ENCODE results near the gene CYP1A2.
"Not testable (repeated sequence)": the region's sequence is repeated elsewhere in the genome, so short reads cannot be mapped to it uniquely, and the experiment has no call there.

Gene CYP1A2

DNA sequence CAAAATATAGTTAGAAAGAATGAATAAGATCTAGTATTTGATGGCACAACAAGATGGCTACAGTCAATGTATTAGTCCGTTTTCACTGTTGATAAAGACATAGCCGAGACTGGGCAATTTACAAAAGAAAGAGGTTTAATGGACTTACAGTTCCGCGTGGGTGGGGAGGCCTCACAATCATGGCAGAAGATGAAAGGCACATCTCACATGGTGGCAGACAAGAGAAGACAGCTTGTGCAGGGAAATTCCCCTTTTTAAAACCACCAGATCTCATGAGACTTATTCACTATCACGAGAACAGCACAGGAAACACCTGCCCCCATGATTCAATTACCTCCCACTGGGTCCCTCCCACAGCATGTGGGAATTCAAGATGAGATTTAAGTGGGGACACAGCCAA lies 10.4 kb upstream of the CYP1A2 start:
- not testable (repeated sequence) for DNase-seq

DNA sequence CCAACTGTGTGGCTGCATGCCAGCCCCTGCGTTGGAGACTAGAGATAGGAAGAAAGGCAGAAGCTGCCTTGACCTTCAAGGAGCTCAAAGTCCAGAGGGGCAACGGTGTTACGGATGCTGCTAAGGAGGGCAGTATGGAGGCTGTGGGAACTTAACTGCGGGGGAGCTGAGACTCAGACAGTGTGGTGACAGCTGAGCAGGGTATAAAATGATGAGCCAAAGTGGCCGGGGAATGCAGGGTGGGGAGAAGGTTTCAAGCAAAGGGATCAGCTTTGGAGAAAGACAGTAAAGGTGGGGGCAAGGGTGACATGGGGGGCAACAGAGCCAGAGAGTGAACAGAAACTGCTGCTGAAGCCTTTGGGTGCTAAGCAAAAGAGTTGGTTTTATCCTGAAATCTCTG lies 6.2 kb upstream of the CYP1A2 start:
- no peak for DNase-seq

DNA sequence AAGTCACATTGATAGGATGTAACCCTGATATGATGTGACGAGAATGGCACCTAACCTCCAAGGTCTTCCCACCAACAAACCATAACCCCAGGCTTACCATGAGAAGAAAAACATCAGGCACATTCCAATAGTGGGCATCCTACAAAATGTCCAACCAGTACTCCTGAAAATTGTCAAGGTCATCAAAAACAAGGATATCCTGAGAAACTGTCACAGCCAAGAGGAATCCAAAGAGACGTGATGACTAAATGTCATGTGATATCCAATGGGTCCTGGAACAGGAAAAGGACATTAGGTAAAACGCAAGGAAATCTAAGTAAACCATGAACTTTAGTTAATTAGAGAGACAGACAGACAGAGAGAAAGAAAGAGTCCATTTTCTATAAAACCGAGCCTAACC lies 2.3 kb upstream of the CYP1A2 start:
- DNase-seq: no peak

DNA sequence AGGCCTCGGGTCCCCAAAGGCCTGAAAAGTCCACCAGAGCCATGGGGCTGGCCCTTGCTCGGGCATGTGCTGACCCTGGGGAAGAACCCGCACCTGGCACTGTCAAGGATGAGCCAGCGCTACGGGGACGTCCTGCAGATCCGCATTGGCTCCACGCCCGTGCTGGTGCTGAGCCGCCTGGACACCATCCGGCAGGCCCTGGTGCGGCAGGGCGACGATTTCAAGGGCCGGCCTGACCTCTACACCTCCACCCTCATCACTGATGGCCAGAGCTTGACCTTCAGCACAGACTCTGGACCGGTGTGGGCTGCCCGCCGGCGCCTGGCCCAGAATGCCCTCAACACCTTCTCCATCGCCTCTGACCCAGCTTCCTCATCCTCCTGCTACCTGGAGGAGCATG lies 1.2 kb downstream of the CYP1A2 start:
- DNase-seq: no peak

DNA sequence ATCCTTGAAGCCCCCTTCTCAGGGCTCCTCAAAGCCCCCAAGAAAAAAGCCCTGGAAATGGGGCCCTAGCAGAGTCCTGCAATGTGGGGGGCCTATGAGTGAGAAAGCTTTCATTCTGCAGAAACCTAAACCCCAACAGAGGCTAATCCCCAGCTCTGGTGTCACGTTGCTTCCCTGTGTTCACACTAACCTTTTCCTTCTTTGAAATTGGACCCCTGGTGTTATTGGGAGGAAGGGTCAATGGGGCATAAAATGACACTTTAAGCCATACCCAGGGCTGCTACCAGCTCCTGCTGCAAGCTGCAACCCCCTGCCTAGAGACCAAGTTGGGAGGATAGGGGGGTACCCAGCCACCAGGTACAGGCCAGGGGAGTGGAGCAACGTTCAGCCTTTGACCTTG lies 2.1 kb downstream of the CYP1A2 start:
- DNase-seq: no peak

DNA sequence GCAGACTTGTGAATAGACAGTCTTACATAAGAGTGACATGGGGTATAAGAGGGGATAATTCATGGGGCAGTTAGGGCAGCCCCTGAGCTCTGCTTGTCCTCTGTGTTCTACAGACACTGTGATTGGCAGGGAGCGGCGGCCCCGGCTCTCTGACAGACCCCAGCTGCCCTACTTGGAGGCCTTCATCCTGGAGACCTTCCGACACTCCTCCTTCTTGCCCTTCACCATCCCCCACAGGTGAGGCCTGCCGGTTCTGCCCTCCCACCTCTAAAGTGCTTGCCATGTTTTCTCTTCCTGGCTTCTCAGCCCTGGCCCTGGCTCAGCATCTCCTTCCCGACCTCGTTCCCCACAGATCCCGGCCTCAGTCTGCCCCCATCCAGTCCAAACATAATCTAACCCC lies 3.4 kb downstream of the CYP1A2 start:
- no peak for DNase-seq

DNA sequence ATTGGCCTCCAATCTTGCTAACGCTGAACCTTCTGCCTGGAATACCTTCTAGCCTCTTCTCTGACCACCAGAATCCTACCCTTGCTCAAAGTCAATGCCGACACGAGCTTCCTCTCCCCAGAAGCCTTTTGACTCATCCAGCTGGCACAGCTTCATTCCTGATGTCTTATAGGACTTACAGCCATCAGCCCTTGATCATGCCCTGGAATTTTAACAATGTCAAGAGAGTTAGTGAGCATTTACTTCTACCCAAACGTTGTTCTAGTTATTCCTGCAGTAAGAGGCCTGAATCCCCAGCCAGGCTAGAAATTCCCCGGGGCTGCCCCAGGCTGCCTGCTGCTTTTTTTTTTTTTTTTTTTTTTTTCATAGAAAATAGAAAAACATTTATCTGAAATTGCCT lies 3.9 kb downstream of the CYP1A2 start:
- no peak for DNase-seq

DNA sequence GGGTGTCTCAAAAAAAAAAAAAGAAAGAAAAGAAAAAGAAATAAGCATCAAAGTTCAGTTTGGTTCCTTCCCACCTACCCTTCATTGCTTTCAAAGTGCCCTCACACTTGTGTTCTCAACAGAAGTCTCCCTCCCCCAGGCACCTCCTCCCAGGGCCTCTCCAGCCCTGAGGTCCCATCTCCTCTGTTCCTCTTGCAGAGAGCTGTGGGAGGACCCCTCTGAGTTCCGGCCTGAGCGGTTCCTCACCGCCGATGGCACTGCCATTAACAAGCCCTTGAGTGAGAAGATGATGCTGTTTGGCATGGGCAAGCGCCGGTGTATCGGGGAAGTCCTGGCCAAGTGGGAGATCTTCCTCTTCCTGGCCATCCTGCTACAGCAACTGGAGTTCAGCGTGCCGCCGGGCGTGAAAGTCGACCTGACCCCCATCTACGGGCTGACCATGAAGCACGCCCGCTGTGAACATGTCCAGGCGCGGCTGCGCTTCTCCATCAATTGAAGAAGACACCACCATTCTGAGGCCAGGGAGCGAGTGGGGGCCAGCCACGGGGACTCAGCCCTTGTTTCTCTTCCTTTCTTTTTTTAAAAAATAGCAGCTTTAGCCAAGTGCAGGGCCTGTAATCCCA lies 6.1 kb downstream of the CYP1A2 start:
- DNase-seq: no peak

DNA sequence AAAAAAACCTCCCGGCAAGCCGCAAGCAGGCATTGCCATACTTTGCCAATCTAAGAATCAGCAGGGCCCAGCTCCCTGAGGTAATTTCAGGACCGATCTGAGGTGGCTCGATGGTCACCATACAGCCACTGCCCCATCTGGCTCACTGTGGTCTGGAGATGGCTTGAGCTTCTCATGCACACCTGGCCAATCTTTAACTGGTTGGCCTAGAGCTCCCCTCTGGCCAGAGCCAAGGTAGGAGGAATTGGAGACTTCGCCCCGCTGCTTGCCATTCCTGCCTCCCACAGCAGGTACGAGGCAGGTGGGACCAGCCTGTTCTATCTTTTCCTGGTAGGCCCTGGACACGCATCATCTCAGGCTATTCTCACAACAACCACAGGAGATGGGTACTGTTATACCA lies 10.1 kb downstream of the CYP1A2 start:
- DNase-seq: no peak

DNA sequence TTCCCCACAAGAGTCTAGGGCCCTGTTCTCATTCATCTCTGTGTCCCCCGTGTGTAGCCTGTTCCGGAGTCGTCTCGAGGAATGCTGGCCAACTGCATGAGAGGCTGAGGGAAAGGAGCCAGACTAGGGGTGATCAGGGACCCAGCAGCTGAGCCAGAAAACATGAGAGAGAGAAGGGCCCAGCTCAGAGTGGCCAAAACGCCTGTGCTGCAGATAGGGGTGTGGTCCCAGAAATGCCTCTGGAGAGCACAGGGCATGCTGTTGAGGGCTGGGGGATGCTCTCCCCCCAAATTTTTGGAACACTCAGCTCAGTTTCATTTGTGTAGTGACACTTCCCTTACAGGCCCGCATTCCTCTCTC lies 14.1 kb downstream of the CYP1A2 start:
- no peak for DNase-seq

DNA sequence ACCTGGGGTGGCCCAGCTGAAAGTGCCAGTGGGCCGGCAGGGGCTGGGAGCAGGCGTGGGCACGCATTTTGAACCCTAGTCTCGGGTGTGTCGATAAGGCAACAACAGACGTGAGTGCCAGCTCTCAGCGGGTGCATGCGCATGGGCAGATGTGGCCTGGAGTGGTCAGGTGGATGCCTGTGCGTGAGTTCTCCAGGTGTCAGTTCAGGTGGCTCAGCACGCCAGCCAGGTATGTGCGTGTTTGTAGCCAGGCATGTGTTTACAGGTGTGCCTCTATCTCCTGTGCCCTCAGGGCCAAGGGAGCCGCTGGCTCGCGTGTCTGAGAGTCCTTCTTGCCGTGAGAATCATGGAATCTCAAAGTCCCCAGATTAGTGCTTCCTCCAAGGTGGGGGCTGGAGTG lies 14.8 kb downstream of the CYP1A2 start:
- no peak for DNase-seq

DNA sequence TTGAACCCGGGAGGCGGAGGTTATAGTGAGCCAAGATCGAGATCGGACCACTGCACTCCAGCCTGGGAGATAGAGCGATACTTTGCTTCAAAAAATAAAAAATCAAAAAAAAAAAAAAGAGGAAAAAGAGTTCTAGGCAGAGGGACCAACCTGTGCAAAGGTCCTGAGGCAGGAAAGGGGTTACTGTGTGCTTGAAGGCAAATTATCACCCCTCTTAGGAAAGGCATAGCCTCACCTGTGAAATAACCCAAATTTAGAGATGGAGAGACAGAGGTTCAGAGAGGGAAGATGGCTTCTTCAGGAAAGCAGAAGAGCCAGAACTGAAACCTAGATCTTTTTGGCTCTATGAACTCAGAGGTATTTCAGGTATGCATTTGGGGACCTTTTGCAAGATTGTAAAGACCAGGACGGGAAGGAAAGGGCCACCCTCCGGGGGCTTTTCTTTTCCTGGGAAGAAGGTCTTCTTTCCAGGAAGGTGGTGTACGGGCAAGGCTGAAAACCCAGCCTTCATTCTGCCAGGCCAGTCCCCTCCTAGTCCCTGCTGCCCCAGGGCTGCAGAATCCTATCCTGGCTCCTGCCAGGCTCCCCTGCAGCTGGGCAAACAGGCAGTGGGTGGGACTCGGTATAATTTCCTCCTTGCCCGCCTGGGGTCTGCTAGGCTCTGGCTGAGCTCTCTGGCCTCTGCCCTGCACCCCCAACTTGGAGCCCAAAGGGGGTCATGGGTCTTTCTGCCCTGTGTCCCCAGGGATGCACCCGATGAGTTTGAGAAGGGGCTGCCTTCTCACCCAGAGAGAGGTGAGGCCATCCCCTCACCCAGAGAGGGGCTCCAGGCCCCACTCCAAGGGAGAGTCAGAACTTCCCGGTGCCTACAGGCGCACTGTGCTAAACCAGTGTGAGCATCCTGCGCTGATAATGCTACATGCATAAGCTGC lies 18.8 kb downstream of the CYP1A2 start:
- no peak for DNase-seq

DNA sequence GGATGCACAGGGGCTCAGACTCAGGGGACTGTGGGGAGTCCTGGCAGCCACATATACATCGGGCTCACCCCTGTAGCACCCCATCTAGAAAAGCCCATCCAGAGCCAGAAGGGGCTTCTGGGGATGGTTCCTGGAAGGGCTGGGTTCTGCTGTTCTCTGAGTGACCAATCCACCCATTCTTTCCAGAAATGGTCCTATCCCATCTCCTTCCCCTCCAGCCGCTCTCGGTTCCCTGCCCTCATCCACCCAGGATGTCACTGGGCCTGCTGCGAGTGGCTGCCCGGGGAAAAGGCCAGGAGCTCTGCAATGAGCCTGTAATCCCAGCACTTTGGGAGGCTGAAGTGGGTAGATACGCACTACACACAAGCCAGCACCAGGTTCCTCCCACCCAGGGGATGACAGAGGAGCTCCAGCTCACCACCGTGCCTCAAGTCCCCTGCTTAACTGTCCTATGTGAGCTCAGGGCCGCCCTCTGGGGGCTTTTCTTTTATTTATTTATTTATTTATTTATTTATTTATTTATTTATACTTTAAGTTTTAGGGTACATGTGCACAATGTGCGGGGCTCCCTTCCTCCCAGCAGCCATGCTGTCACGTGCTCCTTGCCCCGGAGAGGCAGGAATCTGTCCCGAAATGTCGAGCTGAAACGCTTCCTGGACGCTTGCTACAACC lies 19.6 kb downstream of the CYP1A2 start:
- no peak for DNase-seq

DNA sequence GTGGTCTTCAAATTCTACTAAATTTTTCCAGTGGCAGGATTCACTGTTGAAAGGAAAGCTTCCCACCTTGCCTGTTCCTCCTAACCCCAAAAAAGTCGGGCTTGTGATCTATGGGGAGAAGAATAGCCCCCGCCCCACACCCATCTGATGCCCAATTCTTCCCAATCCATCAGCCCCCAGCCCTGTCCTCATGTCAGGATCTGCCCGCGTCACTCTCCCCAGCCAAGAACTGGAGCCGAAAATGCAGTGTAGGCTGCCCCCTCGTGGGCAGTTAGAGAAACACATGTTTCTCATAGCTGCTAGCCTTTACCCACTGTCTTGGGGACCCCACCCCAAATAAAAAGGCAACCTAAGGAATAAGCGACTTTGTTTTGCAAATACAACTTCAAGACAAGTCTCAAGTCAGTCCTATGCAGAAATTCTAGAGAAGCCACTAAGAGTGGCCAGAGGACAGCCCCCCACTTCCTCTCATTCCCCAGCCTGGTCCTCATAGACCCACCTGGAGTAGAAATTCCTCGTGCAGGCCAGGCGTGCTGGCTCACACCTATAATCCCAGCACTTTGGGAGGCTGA lies 20.2 kb downstream of the CYP1A2 start:
- DNase-seq: peak in 47 of 58 donors; percentile 6 to 70 (median 39)

DNA sequence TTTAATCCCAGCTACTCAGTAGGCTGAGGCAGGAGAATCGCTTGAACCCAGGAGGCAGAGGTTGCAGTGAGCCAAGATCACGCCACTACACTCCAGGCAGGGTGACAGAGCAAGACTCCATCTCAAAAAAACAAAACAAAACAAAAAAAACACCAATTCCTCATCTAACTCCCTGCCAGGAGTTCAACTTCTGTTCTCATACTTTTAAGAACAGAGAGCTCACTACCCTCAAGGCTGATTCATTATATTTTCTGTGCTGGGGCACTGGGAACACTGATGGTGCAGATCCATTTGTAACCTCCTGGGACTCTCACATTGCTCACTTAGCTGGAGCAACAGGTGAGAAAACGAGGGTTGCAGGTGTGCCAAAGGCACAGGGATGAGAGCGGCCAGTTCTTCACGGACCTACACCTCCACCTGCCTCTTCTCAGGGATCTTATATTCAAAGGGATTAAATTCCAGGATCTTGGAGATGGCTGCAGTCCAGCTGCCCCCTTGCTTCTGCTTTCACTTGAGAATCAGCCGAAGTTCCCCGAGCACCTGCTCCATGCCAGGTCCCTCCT lies 20.9 kb downstream of the CYP1A2 start:
- DNase-seq: no peak

DNA sequence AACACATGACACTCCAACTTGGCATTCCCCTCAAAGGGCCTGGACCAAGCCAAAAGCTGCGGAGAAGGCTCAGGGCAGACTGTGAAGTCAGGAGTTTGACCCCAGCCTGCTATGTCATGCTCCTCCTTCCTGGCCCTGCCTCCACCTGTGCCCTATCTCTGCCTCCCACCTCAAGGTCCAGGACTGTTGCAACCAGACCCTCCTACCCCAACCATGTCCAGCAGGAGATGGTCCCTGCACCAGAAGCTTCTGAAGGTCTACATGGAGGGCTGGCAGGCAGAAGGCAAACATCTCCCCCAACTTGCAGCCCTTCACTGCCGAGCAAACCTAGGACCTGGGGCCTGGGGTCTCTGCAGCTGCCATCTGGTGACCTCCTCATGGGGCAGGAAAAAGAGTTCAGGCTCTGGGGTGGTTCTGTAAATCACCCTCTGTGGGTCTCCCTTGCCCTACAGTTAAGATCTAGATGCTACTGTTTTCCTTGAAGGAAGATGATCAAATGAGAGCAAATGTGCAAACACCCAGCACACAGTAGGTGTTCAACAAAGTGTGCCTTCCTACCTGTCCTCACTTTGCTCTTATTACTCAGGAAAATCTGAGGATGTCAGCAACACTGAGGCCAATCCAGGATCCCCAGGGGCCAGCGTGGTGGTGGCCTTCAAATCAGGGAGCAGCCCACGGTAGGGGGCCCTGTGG lies 21.7 kb downstream of the CYP1A2 start:
- no peak for DNase-seq

DNA sequence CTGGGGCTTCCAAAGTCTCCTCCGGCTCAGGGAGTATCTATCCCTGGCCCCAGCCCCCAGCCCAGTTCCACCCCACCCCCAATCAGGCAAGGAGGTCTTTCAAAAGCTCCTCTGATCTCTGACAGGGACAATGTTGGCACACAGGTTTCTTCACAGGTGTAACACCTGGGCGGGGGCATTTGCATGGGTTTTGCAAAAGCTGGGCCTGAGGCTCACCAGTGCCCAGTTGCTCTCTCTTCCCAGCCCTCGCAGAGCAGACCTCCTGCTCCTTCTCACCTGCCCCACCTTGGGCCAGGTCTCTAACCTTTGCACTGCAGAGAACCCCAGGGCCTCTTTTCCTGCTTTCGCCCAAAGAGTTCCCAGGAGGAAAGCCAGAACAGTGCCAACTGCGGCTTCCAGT lies 24.7 kb downstream of the CYP1A2 start:
- no peak for DNase-seq

DNA sequence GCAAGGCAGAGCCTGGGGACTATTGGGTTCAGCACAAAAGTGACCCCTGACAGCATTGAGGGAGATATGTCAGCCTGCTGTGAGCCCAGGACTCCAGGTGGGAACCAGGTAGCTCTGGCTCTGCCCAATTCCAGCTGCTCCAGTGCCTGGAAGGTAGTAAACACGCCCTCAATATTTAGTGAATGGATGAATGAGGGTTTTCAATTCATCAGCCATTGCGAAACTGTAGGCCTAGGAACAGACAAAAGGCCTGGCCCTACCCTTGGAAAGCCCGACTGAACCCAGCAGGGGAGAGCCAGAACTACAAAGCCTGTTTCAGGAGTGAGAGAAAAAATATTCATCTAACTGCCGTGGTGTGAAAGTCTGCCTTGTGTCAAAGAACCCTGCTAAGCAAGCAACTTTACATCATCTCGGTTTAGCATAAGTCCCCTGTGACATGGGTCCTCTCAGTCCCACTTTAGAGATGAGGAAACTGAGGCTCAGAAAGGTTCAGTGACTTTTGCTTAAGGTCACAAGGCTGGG lies 25.1 kb downstream of the CYP1A2 start:
- DNase-seq: peak in 8 of 58 donors; percentile 24 to 57 (median 31)

DNA sequence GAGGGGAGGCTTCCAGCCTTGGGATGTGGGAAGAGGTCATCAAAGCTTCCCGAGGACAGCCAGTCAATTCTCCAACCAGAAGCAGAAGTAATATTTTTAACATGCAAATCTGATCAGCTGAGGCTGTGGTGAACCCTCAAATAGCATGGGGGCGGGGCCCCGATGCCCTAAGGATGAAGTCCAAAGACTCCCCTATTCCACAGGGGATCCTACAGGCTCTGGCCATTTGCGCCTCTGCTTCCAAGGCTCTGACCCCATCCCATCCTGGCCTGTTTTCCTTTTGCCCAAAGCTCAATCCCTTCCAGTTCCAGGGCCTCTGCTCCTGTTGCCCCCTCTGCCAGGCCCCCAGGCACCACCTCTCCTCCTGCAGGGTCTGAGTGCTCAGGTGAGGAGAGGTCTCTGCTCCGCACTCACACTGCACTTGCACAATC lies 26.5 kb downstream of the CYP1A2 start:
- no peak for DNase-seq

DNA sequence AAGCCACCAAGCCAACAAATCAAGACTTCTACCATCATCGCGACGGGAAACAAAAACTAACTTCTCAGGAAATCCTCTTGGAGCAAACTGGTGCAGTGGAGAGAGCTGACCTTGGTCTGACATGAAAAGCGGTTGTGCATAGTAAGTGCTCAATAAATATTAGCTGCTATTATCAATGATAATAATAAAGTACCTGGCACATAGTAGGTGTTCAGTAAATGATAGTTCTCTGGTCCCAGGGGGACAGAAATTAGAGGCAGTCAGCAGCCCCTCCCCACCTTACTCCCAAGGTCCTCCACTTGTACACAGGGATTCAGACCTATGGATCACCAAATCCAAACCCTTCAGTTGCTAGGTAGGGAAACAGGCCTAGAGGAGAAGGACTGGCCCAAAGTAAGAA lies 27.2 kb downstream of the CYP1A2 start:
- no peak for DNase-seq

All from anterior cingulate cortex (tissue), 58 donors.